GM21529 (cell line): Measurements from ENCODE around the gene PTPRF.

Experiments used
- ATAC-seq: cut with Tn5 transposase; IDR thresholded peaks from one replicate; pipeline ENCODE4 v1.9.1; 2021; ENCODE audit not compliant: unreplicated experiment

The PTPRF gene

GRCh38 chr1:43655953-43656352 lies 125.3 kb downstream of the PTPRF start:
- no peak for ATAC-seq

- no peak for ATAC-seq
Observed at GRCh38 chr1:43659212-43660166, 128.8 kb downstream of the PTPRF start.

GRCh38 chr1:43660355-43660754 lies 129.7 kb downstream of the PTPRF start:
- no peak for ATAC-seq

- ATAC-seq = no peak
Observed at GRCh38 chr1:43664369-43664768, 133.7 kb downstream of the PTPRF start.

GRCh38 chr1:43666608-43667007 lies 135.9 kb downstream of the PTPRF start:
- no peak for ATAC-seq

- ATAC-seq = no peak
Observed at GRCh38 chr1:43668956-43669355, 138.3 kb downstream of the PTPRF start.

GRCh38 chr1:43669878-43670277 lies 139.2 kb downstream of the PTPRF start:
- ATAC-seq = no peak

- ATAC-seq = no peak
Observed at GRCh38 chr1:43671193-43671592, 140.5 kb downstream of the PTPRF start.

GRCh38 chr1:43671626-43672330 lies 141.1 kb downstream of the PTPRF start:
- no peak for ATAC-seq

- ATAC-seq = no peak
Observed at GRCh38 chr1:43673261-43673660, 142.6 kb downstream of the PTPRF start.
